GM21619 (cell line): Measurements from ENCODE around the gene BRMS1.

Experiments used
- ATAC-seq: cut with Tn5 transposase; IDR thresholded peaks from one replicate; pipeline ENCODE4 v1.9.1; 2021; ENCODE audit not compliant: unreplicated experiment

BRMS1 gene

GRCh38 chr11:66287889-66288670 lies 56.8 kb downstream of the BRMS1 start:
- ATAC-seq = no peak
